NCI-H2227 treated with DMSO at 0.1 percent for 48 hours (cell line): ENCODE data around the gene NEO1.
"Not testable (repeated sequence)": the region's sequence is repeated elsewhere in the genome, so short reads cannot be mapped to it uniquely, and the experiment has no call there.

Experiments used
- DNase-seq: peaks from one replicate; lab custom pipeline; 2025; lab: John Stamatoyannopoulos, UW

Gene NEO1

GRCh38 chr15:73265536-73266153 lies 213.4 kb downstream of the NEO1 start:
- DNase-seq = peak; percentile 18

- DNase-seq = no peak
These were observed 216.2 kb downstream of the NEO1 start for GRCh38 chr15:73268457-73268856.

- DNase-seq = no peak
These were observed 218.3 kb downstream of the NEO1 start for GRCh38 chr15:73270366-73271097.

- DNase-seq = peak; percentile 40
These were observed 221.1 kb downstream of the NEO1 start for GRCh38 chr15:73273181-73274002.

GRCh38 chr15:73275862-73276261 lies 223.6 kb downstream of the NEO1 start:
- DNase-seq = no peak

GRCh38 chr15:73282567-73283365 lies 230.5 kb downstream of the NEO1 start:
- no peak for DNase-seq

GRCh38 chr15:73283366-73283962 lies 231.2 kb downstream of the NEO1 start:
- DNase-seq = no peak

- DNase-seq = no peak
These were observed 231.9 kb downstream of the NEO1 start for GRCh38 chr15:73284090-73284716.

GRCh38 chr15:73286311-73286710 lies 234.0 kb downstream of the NEO1 start:
- DNase-seq = no peak

GRCh38 chr15:73287019-73287418 lies 234.8 kb downstream of the NEO1 start:
- DNase-seq = no peak

- no peak for DNase-seq
These were observed 239.2 kb downstream of the NEO1 start for GRCh38 chr15:73291441-73291840.

- no peak for DNase-seq
These were observed 241.5 kb downstream of the NEO1 start for GRCh38 chr15:73293773-73294172.

- DNase-seq = no peak
These were observed 243.5 kb downstream of the NEO1 start for GRCh38 chr15:73295630-73296286.

- no peak for DNase-seq
These were observed 244.5 kb downstream of the NEO1 start for GRCh38 chr15:73296609-73297353.

- no peak for DNase-seq
These were observed 246.4 kb downstream of the NEO1 start for GRCh38 chr15:73298522-73299245.

GRCh38 chr15:73300286-73300685 lies 248.0 kb downstream of the NEO1 start:
- DNase-seq = not testable (repeated sequence)

GRCh38 chr15:73303636-73304035 lies 251.4 kb downstream of the NEO1 start:
- DNase-seq = no peak

GRCh38 chr15:73305331-73306211 lies 253.3 kb downstream of the NEO1 start:
- DNase-seq = peak; percentile 74
